KMS-11 (cell line): ENCODE measurements around the gene ATP5PB.

ENCODE experiments used
- H2AFZ ChIP-seq: fragments of 200-600 bp; sonication (generic); 2 replicates; pipeline ENCODE4 v1.6.1; 2016; ENCODE audit warnings: antibody characterized with exemption, mixed run types, low read depth
- H3K27ac ChIP-seq: fragments of 200-600 bp; sonication (generic); 2 replicates; pipeline ENCODE4 v1.6.1; 2016; ENCODE audit warnings: mild to moderate bottlenecking, mixed run types
- H3K27me3 ChIP-seq: fragments of 200-600 bp; sonication (generic); 2 replicates; pipeline ENCODE4 v1.6.1; 2017; ENCODE audit warnings: mild to moderate bottlenecking, low read depth, mixed run types, moderate library complexity; ENCODE audit not compliant: insufficient read depth
- H3K36me3 ChIP-seq: fragments of 200-600 bp; sonication (generic); 2 replicates; pipeline ENCODE4 v1.6.1; 2017; ENCODE audit warnings: mild to moderate bottlenecking, mixed run types; ENCODE audit not compliant: insufficient read depth
- H3K4me1 ChIP-seq: fragments of 200-600 bp; sonication (generic); 2 replicates; pipeline ENCODE4 v1.6.1; 2016; ENCODE audit warnings: mild to moderate bottlenecking, low read depth, mixed run types; ENCODE audit not compliant: poor library complexity, severe bottlenecking
- H3K4me2 ChIP-seq: fragments of 200-600 bp; sonication (generic); 2 replicates; pipeline ENCODE4 v1.7.0; 2016; ENCODE audit warnings: mild to moderate bottlenecking, mixed run types
- H3K4me3 ChIP-seq: fragments of 200-600 bp; sonication (generic); IDR thresholded peaks from 2 replicates; pipeline ENCODE4 v1.6.1; 2017; ENCODE audit warnings: low read depth, low read length, mixed read lengths; ENCODE audit not compliant: insufficient read depth
- H3K79me2 ChIP-seq: fragments of 200-600 bp; sonication (generic); 2 replicates; pipeline ENCODE4 v1.6.1; 2016; ENCODE audit warnings: low read depth, mixed run types; ENCODE audit not compliant: insufficient read depth
- H3K9ac ChIP-seq: fragments of 200-600 bp; sonication (generic); 2 replicates; pipeline ENCODE4 v1.6.1; 2016; ENCODE audit warnings: mild to moderate bottlenecking, mixed run types
- H4K20me1 ChIP-seq: fragments of 200-600 bp; sonication (generic); 2 replicates; pipeline ENCODE4 v1.6.1; 2016; ENCODE audit warnings: mild to moderate bottlenecking, mixed run types; ENCODE audit not compliant: insufficient read depth
- CTCF ChIP-seq: fragments of 200-600 bp; sonication (generic); conservative IDR thresholded peaks from 2 replicates; pipeline ENCODE4 v1.6.1; 2017; ENCODE audit warnings: low read depth, mild to moderate bottlenecking, antibody characterized with exemption, low read length, moderate library complexity, mixed read lengths

ATP5PB gene

GRCh38 chr1:111497592-111497991, 48.3 kb downstream of the ATP5PB start:
- H3K79me2 ChIP-seq, result no peaks in the 10 kb centered on the region
- H2AFZ ChIP-seq, result no peak overlapping the region
- TF ChIP-seq CTCF, result no peak
- no peak overlapping the region for H3K9ac ChIP-seq
- H4K20me1 ChIP-seq, result no peaks in the 10 kb centered on the region
- peak overlapping the region; percentile 54; the same call in 1 of the 2 replicates for H3K4me2 ChIP-seq
- H3K36me3 ChIP-seq, result no peaks in the 10 kb centered on the region
- peaks cover 36% of the 10 kb centered on the region for H3K4me1 ChIP-seq
- no peak overlapping the region for H3K27ac ChIP-seq
- no peaks in the 10 kb centered on the region for H3K27me3 ChIP-seq
- H3K4me3 ChIP-seq, result no peak overlapping the region

GRCh38 chr1:111499026-111499785, 49.9 kb downstream of the ATP5PB start:
- H2AFZ ChIP-seq, result no peak overlapping the region
- no peak overlapping the region for H3K4me2 ChIP-seq
- H3K9ac ChIP-seq, result no peak overlapping the region
- no peaks in the 10 kb centered on the region for H4K20me1 ChIP-seq
- TF ChIP-seq CTCF, result no peak
- H3K27me3 ChIP-seq, result no peaks in the 10 kb centered on the region
- H3K79me2 ChIP-seq, result no peaks in the 10 kb centered on the region
- H3K27ac ChIP-seq, result no peak overlapping the region
- H3K4me3 ChIP-seq, result no peak overlapping the region
- no peaks in the 10 kb centered on the region for H3K36me3 ChIP-seq
- H3K4me1 ChIP-seq, result peaks cover 36% of the 10 kb centered on the region

- peaks cover 35% of the 10 kb centered on the region for H3K4me1 ChIP-seq
These were observed 52.4 kb downstream of the ATP5PB start for GRCh38 chr1:111501645-111502044.

GRCh38 chr1:111503585-111504060, 54.4 kb downstream of the ATP5PB start, which contains the start of the genes ADORA3 and TMIGD3:
Gene ADORA3, minus strand, starts transcription at chr1:111503633. Its CDS starts 279 bp downstream, at chr1:111503354.
Gene TMIGD3, minus strand, starts transcription at chr1:111503633. Its CDS starts 279 bp downstream, at chr1:111503354.
- H3K9ac ChIP-seq, result no peak within 1 kb of the TSS
- no peak within 1 kb of the TSS for H3K27ac ChIP-seq
- H3K27me3 ChIP-seq, result no peaks in the 10 kb centered on the region
- H3K4me1 ChIP-seq, result peaks cover 31% of the 10 kb centered on the region
- no peak within 1 kb of the TSS for H2AFZ ChIP-seq
- no peak within 1 kb of the TSS for H3K4me2 ChIP-seq
- no peak for TF ChIP-seq CTCF
- no peaks in the 10 kb centered on the region for H3K79me2 ChIP-seq
- no peak within 1 kb of the TSS for H3K4me3 ChIP-seq
- H4K20me1 ChIP-seq, result no peaks in the 10 kb centered on the region
- no peaks in the 10 kb centered on the region for H3K36me3 ChIP-seq

More at GRCh38 chr1:111501645-111502044, 52.4 kb downstream of the ATP5PB start:
- Histone ChIP-seq H3K27ac (no peak overlapping the region), H3K79me2 (no peaks in the 10 kb centered on the region), H4K20me1 (no peaks in the 10 kb centered on the region), H2AFZ (no peak overlapping the region), H3K36me3 (no peaks in the 10 kb centered on the region), H3K27me3 (no peaks in the 10 kb centered on the region), H3K9ac (no peak overlapping the region), H3K4me3 (no peak overlapping the region), H3K4me2 (no peak overlapping the region)
- no peak for TF ChIP-seq CTCF
